ENCODE data around the gene ABCC2. TPM values are rescaled to one million over a fixed set of nuclear protein-coding genes. Genes with fewer than 3 reads are reported as not detected.
A peak's percentile ranks its signal among the peaks of the same experiment; 100 is the strongest.

ABCC2 gene
- total and polyA plus RNA-seq, 2 of the 4 experiments (the other 2 are of a cell fraction), result 0.21 to 0.36 TPM

GRCh38 chr10:99742701-99743100 lies 39.7 kb upstream of the ABCC2 start:
- H3K27ac ChIP-seq (ENCODE audit: insufficient read depth, low read length), result no peak overlapping the region
- H2AK5ac ChIP-seq (ENCODE audit: low read depth, low read length), result no peak overlapping the region
- no peak overlapping the region for H3K56ac ChIP-seq (ENCODE audit: extremely low read depth, insufficient read depth, low read length)
- no peak overlapping the region for H3K14ac ChIP-seq (replicated peaks; ENCODE audit: low read depth, low read length)
- TF ChIP-seq CEBPB (IDR thresholded peaks at IDR 0.05; ENCODE audit: low read depth, low read length) (no peak), FOS (IDR thresholded peaks at IDR 0.05; ENCODE audit: low read depth, low read length) (no peak), MAFK (IDR thresholded peaks at IDR 0.05; ENCODE audit: low read depth, low read length) (0 out of 2 replicates have a peak, but pooled peaks have one; percentile 18)
- in situ Hi-C loops (cut with MboI; ENCODE audit: low sequenced_read_pairs), result loop anchor here (5.0 kb wide), 1 partner anchor 90 kb away; no protein-coding TSS in a partner anchor
- ATAC-seq (ENCODE audit: low read depth), result peak; percentile 33
- no peak overlapping the region for H2AK9ac ChIP-seq (replicated peaks; ENCODE audit: low read depth, low read length, poor library complexity)
- peaks cover 8 to 17% of the 10 kb centered on the region in 2 experiments for H3K79me1 ChIP-seq (ENCODE audit: low read depth in 1 of 2, low read length in 2 of 2)
- POLR2A ChIA-PET (ENCODE audit: unreplicated experiment), result interaction anchor here (0.7 kb wide), 1 partner anchor 26 kb away, joined by 12 read pairs; no protein-coding TSS in a partner anchor
- intact Hi-C loops (cut with micrococcal nuclease), result no loop called here
- no peak overlapping the region for H2AFZ ChIP-seq (replicated peaks; ENCODE audit: low read length, poor library complexity)
- peaks cover 33% of the 10 kb centered on the region for H3K36me3 ChIP-seq (ENCODE audit: control insufficient read depth, insufficient read depth, low read length)
- no peaks in the 10 kb centered on the region for H3K27me3 ChIP-seq (ENCODE audit: control insufficient read depth, insufficient read depth, low read length)
- dilution Hi-C loops (cut with HindIII; ENCODE audit: low sequenced_read_pairs, unreplicated experiment), result no loop called here
- DNase-seq, result peak; percentile 48
- no peak overlapping the region for H3K4me3 ChIP-seq (ENCODE audit: insufficient read depth, low read depth, low read length)
- H3K9ac ChIP-seq (ENCODE audit: low read depth, low read length), result no peak overlapping the region
- peak overlapping the region; percentile 52 for H2BK5ac ChIP-seq (ENCODE audit: low read depth, low read length, poor library complexity, severe bottlenecking)
- no peak overlapping the region for H3K4ac ChIP-seq (ENCODE audit: low read depth, low read length)
- CTCF ChIA-PET, result no interaction called here
- H3K9me3 ChIP-seq (ENCODE audit: control insufficient read depth, insufficient read depth, low read length), result peaks cover 6% of the 10 kb centered on the region
- H2BK15ac ChIP-seq (ENCODE audit: low read depth, low read length), result no peak overlapping the region
- 0 out of 2 replicates have a peak, but pooled peaks cover 5% of the 10 kb centered on the region for H3K9me1 ChIP-seq (ENCODE audit: insufficient read depth, low read length)
- H3K23ac ChIP-seq (ENCODE audit: low read depth, low read length), result no peak overlapping the region
- H4K91ac ChIP-seq (ENCODE audit: insufficient read depth, low read depth, low read length), result no peak overlapping the region
- no TSS peak for BruUV-seq (replicated peaks)
- no CpG with 5 or more reads among the region's 2 CpGs for WGBS, 2 experiments (ENCODE audit: extremely low coverage in 2 of 2, insufficient read length in 1 of 2)
- peaks cover 8% of the 10 kb centered on the region for H3K4me1 ChIP-seq (ENCODE audit: control insufficient read depth, insufficient read depth, low read length)
- H2BK120ac ChIP-seq (ENCODE audit: low read depth, low read length), result no peak overlapping the region
- no peak overlapping the region for H4K8ac ChIP-seq (ENCODE audit: low read depth in 2 of 2, low read length in 2 of 2)
- H4K5ac ChIP-seq (ENCODE audit: low read depth, low read length), result no peak overlapping the region
- H4K20me1 ChIP-seq (ENCODE audit: insufficient read depth, low read length), result no peaks in the 10 kb centered on the region
- H3K18ac ChIP-seq (ENCODE audit: low read depth, low read length), result no peak overlapping the region
- H3K4me2 ChIP-seq (ENCODE audit: low read depth, low read length), result peak overlapping the region; percentile 26; the same call in 1 of the 2 replicates
- H2BK20ac ChIP-seq (ENCODE audit: low read depth, low read length), result no peak overlapping the region

Data from IMR-90 (cell line).